HEK293 (cell line): ENCODE results near the gene EVA1C.

Source experiments
- CTCF ChIA-PET: fragments of 350-600 bp; formaldehyde crosslinking; extraction: SDS; loops from one replicate; lab custom pipeline; 2021; ENCODE audit warnings: antibody characterized with exemption; lab: Yijun Ruan, JAX
- POLR2A ChIA-PET: fragments of 300-600 bp; formaldehyde crosslinking; extraction: SDS; loops from one replicate; lab custom pipeline; 2020; ENCODE audit warnings: antibody characterized with exemption, inconsistent platforms; lab: Yijun Ruan, JAX
- H3K27ac ChIP-seq: fragments of 200-500 bp; sonication (Bioruptor generic); 2 replicates; pipeline ENCODE4 v1.5.1; 2014; ENCODE audit warnings: low read depth, low read length, control low read depth, inconsistent platforms; ENCODE audit errors: extremely low read depth
- H3K36me3 ChIP-seq, 2 experiments: fragments of 200-500 bp in 1 of 2; sonication (Bioruptor generic) in 1 of 2; 1 replicate in 1 of 2; 2 replicates in 1 of 2; pipeline ENCODE4 v1.5.1; 2014 to 2017; ENCODE audit warnings: inconsistent platforms in 2 of 2, low read length in 2 of 2; ENCODE audit not compliant: control insufficient read depth in 2 of 2, insufficient read depth in 1 of 2
- H3K4me1 ChIP-seq: fragments of 200-500 bp; sonication (Bioruptor generic); 2 replicates; pipeline ENCODE4 v1.5.1; 2014; ENCODE audit warnings: mild to moderate bottlenecking, low read length, inconsistent platforms; ENCODE audit not compliant: control insufficient read depth, insufficient read depth
- H3K4me3 ChIP-seq: 2 replicates; pipeline ENCODE4 v1.5.1; 2011; ENCODE audit warnings: low read depth, mild to moderate bottlenecking, control low read depth, low read length, moderate library complexity
- H3K9me3 ChIP-seq: fragments of 200-500 bp; sonication (Bioruptor generic); 2 replicates; pipeline ENCODE4 v1.5.1; 2014; ENCODE audit warnings: low read depth, low read length, inconsistent platforms; ENCODE audit not compliant: control insufficient read depth, insufficient read depth
- HIC1 ChIP-seq: fragments of 450-650 bp; formaldehyde crosslinking; IDR thresholded peaks from 2 replicates; pipeline ENCODE4 v1.5.1; 2016; ENCODE audit warnings: missing biosample characterization, missing genetic modification characterization
- MEIS1 ChIP-seq: sonication (generic); formaldehyde crosslinking; IDR thresholded peaks from 2 replicates; pipeline ENCODE4 v1.8.1; 2022; ENCODE audit warnings: missing genetic modification reagents, mild to moderate bottlenecking, borderline replicate concordance
- REST ChIP-seq: fragments of 450-650 bp; formaldehyde crosslinking; IDR thresholded peaks from 2 replicates; pipeline ENCODE4 v1.5.1; 2016; ENCODE audit warnings: missing biosample characterization, missing genetic modification characterization
- TCF7L2 ChIP-seq: IDR thresholded peaks from 2 replicates; pipeline ENCODE4 v1.6.1; 2011; ENCODE audit warnings: low read depth, mild to moderate bottlenecking, inconsistent platforms, low read length, moderate library complexity, borderline replicate concordance
- ZBTB20 ChIP-seq: fragments of 450-650 bp; formaldehyde crosslinking; IDR thresholded peaks from 2 replicates; pipeline ENCODE4 v1.5.1; 2016; ENCODE audit warnings: missing biosample characterization, missing genetic modification characterization
- ZNF132 ChIP-seq: fragments of 450-650 bp; formaldehyde crosslinking; IDR thresholded peaks from 2 replicates; pipeline ENCODE4 v1.5.1; 2017; ENCODE audit warnings: missing biosample characterization, missing genetic modification characterization, borderline replicate concordance
- ZNF140 ChIP-seq: fragments of 450-650 bp; formaldehyde crosslinking; IDR thresholded peaks from 2 replicates; pipeline ENCODE4 v1.5.1; 2016; ENCODE audit warnings: missing biosample characterization, missing genetic modification characterization
- ZNF184 ChIP-seq: fragments of 450-650 bp; IDR thresholded peaks from 2 replicates; pipeline ENCODE4 v1.5.1; 2018; ENCODE audit warnings: missing biosample characterization, mild to moderate bottlenecking, missing genetic modification characterization
- ZNF211 ChIP-seq: fragments of 450-650 bp; formaldehyde crosslinking; IDR thresholded peaks from 2 replicates; pipeline ENCODE4 v1.5.1; 2016; ENCODE audit warnings: low read depth, missing biosample characterization, missing genetic modification characterization
- ZNF266 ChIP-seq: fragments of 450-650 bp; formaldehyde crosslinking; IDR thresholded peaks from 2 replicates; pipeline ENCODE4 v1.5.1; 2016; ENCODE audit warnings: missing biosample characterization, missing genetic modification characterization, low read depth
- ZNF571 ChIP-seq: fragments of 450-650 bp; formaldehyde crosslinking; IDR thresholded peaks from 2 replicates; pipeline ENCODE4 v1.5.0; 2017; ENCODE audit warnings: missing biosample characterization, missing genetic modification characterization
- ZNF654 ChIP-seq: fragments of 450-650 bp; formaldehyde crosslinking; IDR thresholded peaks from 2 replicates; pipeline ENCODE4 v1.5.1; 2016; ENCODE audit warnings: low read depth, missing biosample characterization, missing genetic modification characterization
- ZNF785 ChIP-seq: fragments of 450-650 bp; formaldehyde crosslinking; IDR thresholded peaks from 2 replicates; pipeline ENCODE4 v1.5.1; 2016; ENCODE audit warnings: missing biosample characterization, missing genetic modification characterization
- TF ChIP-seq, protein P1 (sequence below): fragments of 450-650 bp; formaldehyde crosslinking; IDR thresholded peaks from 2 replicates; pipeline ENCODE4 v1.5.1; 2016; ENCODE audit warnings: missing biosample characterization, missing genetic modification characterization
- TF ChIP-seq, protein P2 (sequence below): fragments of 450-650 bp; formaldehyde crosslinking; IDR thresholded peaks from 2 replicates; pipeline ENCODE4; 2016; ENCODE audit warnings: missing biosample characterization, missing genetic modification characterization

The EVA1C gene

GRCh38 chr21:32549886-32550285 lies 137.4 kb downstream of the EVA1C start (continued):
- TF ChIP-seq, protein P1, sequence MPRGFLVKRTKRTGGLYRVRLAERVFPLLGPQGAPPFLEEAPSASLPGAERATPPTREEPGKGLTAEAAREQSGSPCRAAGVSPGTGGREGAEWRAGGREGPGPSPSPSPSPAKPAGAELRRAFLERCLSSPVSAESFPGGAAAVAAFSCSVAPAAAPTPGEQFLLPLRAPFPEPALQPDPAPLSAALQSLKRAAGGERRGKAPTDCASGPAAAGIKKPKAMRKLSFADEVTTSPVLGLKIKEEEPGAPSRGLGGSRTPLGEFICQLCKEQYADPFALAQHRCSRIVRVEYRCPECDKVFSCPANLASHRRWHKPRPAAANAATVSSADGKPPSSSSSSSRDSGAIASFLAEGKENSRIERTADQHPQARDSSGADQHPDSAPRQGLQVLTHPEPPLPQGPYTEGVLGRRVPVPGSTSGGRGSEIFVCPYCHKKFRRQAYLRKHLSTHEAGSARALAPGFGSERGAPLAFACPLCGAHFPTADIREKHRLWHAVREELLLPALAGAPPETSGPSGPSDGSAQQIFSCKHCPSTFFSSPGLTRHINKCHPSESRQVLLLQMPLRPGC (tag by site-specific recombination), result no peak
- no peak for TF ChIP-seq ZBTB20 (tag by site-specific recombination)

DNA sequence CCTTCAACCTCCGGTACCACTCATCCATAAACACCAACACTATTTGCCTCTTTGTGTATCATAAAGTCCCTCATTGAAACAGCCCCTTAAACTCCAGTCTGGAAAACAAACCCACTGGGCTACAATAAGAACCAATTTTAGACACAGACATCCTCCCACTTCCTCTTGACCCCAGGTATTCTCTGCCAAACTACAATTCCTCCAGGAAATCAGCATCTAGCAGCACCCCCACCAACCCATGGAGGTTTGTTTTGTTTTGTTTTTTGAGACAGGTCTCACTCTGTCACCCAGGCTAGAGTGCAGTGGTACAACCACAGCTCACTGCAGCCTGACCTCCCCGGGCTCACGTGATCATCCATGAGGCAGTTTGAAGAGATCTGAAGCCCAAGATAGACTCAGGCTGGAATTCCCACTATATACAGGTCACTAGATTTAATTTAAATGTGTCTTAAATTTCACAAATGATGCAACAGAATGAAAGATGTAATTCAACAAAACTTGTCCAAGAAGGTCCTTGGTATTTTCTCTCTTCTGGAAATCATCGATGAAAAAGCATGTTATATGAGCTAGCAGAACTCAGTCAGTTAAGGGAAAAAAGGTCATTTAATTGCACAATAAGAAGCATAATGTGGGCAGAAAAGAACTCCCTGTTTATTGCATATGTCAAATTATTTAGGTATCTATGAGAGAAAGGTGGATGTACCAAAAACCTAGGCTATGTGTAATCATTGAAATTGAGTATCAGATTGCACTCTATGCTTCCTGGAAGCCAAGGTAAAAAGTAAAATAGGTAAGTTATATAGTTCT lies 142.5 kb downstream of the EVA1C start:
- CTCF ChIA-PET, result interaction anchor here (1.4 kb wide), 1 partner anchor 46 kb away, joined by 4 read pairs; no protein-coding TSS in a partner anchor
- no peak for TF ChIP-seq REST (tag by site-specific recombination)
- no peak for TF ChIP-seq ZNF571 (tag by site-specific recombination)
- TF ChIP-seq MEIS1 (CRISPR knock-in tag), result no peak
- TF ChIP-seq TCF7L2, result no peak
- TF ChIP-seq ZNF211, result no peak
- no peak for TF ChIP-seq ZNF132 (tag by site-specific recombination)
- TF ChIP-seq ZNF140 (tag by site-specific recombination), result no peak
- TF ChIP-seq, protein P2, sequence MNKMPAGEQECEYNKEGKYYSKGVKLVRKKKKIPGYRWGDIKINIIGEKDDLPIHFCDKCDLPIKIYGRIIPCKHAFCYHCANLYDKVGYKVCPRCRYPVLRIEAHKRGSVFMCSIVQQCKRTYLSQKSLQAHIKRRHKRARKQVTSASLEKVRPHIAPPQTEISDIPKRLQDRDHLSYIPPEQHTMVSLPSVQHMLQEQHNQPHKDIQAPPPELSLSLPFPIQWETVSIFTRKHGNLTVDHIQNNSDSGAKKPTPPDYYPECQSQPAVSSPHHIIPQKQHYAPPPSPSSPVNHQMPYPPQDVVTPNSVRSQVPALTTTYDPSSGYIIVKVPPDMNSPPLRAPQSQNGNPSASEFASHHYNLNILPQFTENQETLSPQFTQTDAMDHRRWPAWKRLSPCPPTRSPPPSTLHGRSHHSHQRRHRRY, result no peak
- no peak for TF ChIP-seq ZNF785
- no peak for TF ChIP-seq HIC1
- TF ChIP-seq ZNF266 (tag by site-specific recombination), result no peak

DNA sequence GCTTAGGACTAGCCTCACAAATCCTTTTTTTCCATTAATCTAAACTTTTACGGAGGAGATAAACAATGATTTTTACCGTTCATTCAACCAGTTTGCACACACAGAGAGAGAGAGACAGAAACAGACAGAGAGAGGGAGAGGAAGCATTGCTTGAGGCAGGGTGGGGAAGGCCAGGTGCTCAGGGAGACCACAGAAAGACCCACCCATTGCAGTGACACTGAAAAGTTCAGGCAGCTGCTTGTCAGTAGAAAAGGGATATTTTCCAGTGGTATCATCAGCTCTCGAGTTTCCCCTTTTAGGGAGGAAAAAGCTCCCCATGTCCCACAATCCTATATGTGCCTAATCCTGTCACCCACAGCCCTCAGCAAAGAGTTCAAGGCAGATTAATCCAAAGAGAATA lies 145.6 kb downstream of the EVA1C start:
- H3K9me3 ChIP-seq, result no peaks in the 10 kb centered on the region
- no peaks in the 10 kb centered on the region for H3K36me3 ChIP-seq
- H3K4me3 ChIP-seq, result no peak overlapping the region
- no peaks in the 10 kb centered on the region for H3K4me1 ChIP-seq
- H3K27ac ChIP-seq, result no peak overlapping the region
- ChIA-PET CTCF (interaction anchor here (0.7 to 1.0 kb wide), 3 partner anchors 12 to 214 kb away, joined by 3 to 4 read pairs (median 4); no protein-coding TSS in a partner anchor), POLR2A (no interaction called here)
- TF ChIP-seq, protein P1 (tag by site-specific recombination), result no peak
- TF ChIP-seq ZNF654 (no peak), ZNF184 (tag by site-specific recombination) (no peak)

More for the DNA sequence above, 142.5 kb downstream of the EVA1C start:
- H3K9me3 ChIP-seq, result no peaks in the 10 kb centered on the region
- no peak overlapping the region for H3K4me3 ChIP-seq
- H3K27ac ChIP-seq, result no peak overlapping the region
- H3K4me1 ChIP-seq, result no peaks in the 10 kb centered on the region
- POLR2A ChIA-PET, result no interaction called here
- no peaks in the 10 kb centered on the region for H3K36me3 ChIP-seq
